IMR-90 (cell line): ENCODE measurements around the gene ERGIC2. TPM values are rescaled to one million over a fixed set of nuclear protein-coding genes. Genes with fewer than 3 reads are reported as not detected.

ENCODE experiments used
- ATAC-seq: fragments of 200-7000 bp; cut with Tn5 transposase; 2 replicates; pipeline ENCODE4 v1.9.1; 2020; ENCODE audit warnings: low read depth, mild to moderate bottlenecking, moderate library complexity
- BruUV-seq: library from RNA; stranded (reverse); fragments of 400-500 nt; replicated peaks from 2 replicates; lab custom pipeline; 2021; lab: Mats Ljungman, UMichigan
- CTCF ChIA-PET: fragments of 300-600 bp; formaldehyde crosslinking; extraction: SDS; loops from one replicate; lab custom pipeline; 2021; ENCODE audit warnings: antibody characterized with exemption; lab: Yijun Ruan, JAX
- POLR2A ChIA-PET: fragments of 300-600 bp; sonication (Branson Sonifier 250); formaldehyde crosslinking; loops from one replicate; lab custom pipeline; 2022; ENCODE audit warnings: antibody characterized with exemption; ENCODE audit not compliant: unreplicated experiment; lab: Charles Lee
- DNase-seq: peaks from one replicate; pipeline ENCODE4 v3.0.0; 2013
- H2AFZ ChIP-seq: replicated peaks from 2 replicates; pipeline ENCODE3; 2013; ENCODE audit warnings: low read length, mild to moderate bottlenecking; ENCODE audit not compliant: poor library complexity
- H2AK5ac ChIP-seq: 2 replicates; pipeline ENCODE4 v1.6.1; 2013; ENCODE audit warnings: low read depth, low read length, inconsistent platforms
- H2AK9ac ChIP-seq: replicated peaks from 2 replicates; pipeline ENCODE3; 2013; ENCODE audit warnings: mild to moderate bottlenecking, low read depth, low read length, moderate library complexity; ENCODE audit not compliant: poor library complexity
- H2BK120ac ChIP-seq: 2 replicates; pipeline ENCODE4 v1.6.1; 2013; ENCODE audit warnings: low read depth, low read length, inconsistent platforms
- H2BK15ac ChIP-seq: 3 replicates; pipeline ENCODE4 v1.6.1; 2013; ENCODE audit warnings: low read depth, low read length, inconsistent platforms
- H2BK20ac ChIP-seq: 2 replicates; pipeline ENCODE4 v1.6.1; 2013; ENCODE audit warnings: low read depth, mild to moderate bottlenecking, inconsistent platforms, low read length, moderate library complexity
- H2BK5ac ChIP-seq: 2 replicates; pipeline ENCODE4 v1.6.1; 2013; ENCODE audit warnings: mild to moderate bottlenecking, low read depth, low read length, inconsistent platforms; ENCODE audit not compliant: poor library complexity, severe bottlenecking
- H3K14ac ChIP-seq: replicated peaks from 2 replicates; pipeline ENCODE4 v1.6.1; 2013; ENCODE audit warnings: low read depth, low read length, inconsistent platforms
- H3K18ac ChIP-seq: 2 replicates; pipeline ENCODE4 v1.6.1; 2013; ENCODE audit warnings: low read depth, low read length, control low read depth
- H3K23ac ChIP-seq: 2 replicates; pipeline ENCODE4 v1.6.1; 2013; ENCODE audit warnings: low read depth, low read length, inconsistent platforms
- H3K27ac ChIP-seq: 2 replicates; pipeline ENCODE4 v1.5.1; 2013; ENCODE audit warnings: mild to moderate bottlenecking, control low read depth, low read length; ENCODE audit not compliant: insufficient read depth
- H3K27me3 ChIP-seq: 2 replicates; pipeline ENCODE4 v1.6.1; 2013; ENCODE audit warnings: low read length; ENCODE audit not compliant: control insufficient read depth, insufficient read depth
- H3K36me3 ChIP-seq: 2 replicates; pipeline ENCODE4 v1.6.1; 2013; ENCODE audit warnings: low read length, mixed read lengths; ENCODE audit not compliant: control insufficient read depth, insufficient read depth
- H3K4ac ChIP-seq: 2 replicates; pipeline ENCODE4 v1.6.1; 2013; ENCODE audit warnings: low read depth, low read length, inconsistent platforms
- H3K4me1 ChIP-seq: 2 replicates; pipeline ENCODE4 v1.6.1; 2013; ENCODE audit warnings: low read length, mixed read lengths; ENCODE audit not compliant: control insufficient read depth, insufficient read depth
- H3K4me2 ChIP-seq: 2 replicates; pipeline ENCODE4 v1.6.1; 2013; ENCODE audit warnings: low read depth, mild to moderate bottlenecking, control low read depth, low read length, moderate library complexity
- H3K4me3 ChIP-seq: 2 replicates; pipeline ENCODE4 v1.5.1; 2013; ENCODE audit warnings: low read depth, mild to moderate bottlenecking, control low read depth, low read length, moderate library complexity; ENCODE audit not compliant: insufficient read depth
- H3K56ac ChIP-seq: 2 replicates; pipeline ENCODE4 v1.6.1; 2013; ENCODE audit warnings: low read length, inconsistent platforms; ENCODE audit not compliant: insufficient read depth; ENCODE audit errors: extremely low read depth
- H3K79me1 ChIP-seq, 2 experiments: 2 replicates each; pipeline ENCODE4 v1.6.1; 2013; ENCODE audit warnings: low read length in 2 of 2, inconsistent platforms in 1 of 2, low read depth in 1 of 2
- H3K9ac ChIP-seq: 2 replicates; pipeline ENCODE4 v1.6.1; 2013; ENCODE audit warnings: low read depth, low read length, control low read depth
- H3K9me1 ChIP-seq: 2 replicates; pipeline ENCODE4 v1.6.1; 2013; ENCODE audit warnings: low read length, inconsistent platforms; ENCODE audit not compliant: insufficient read depth
- H3K9me3 ChIP-seq: 2 replicates; pipeline ENCODE4 v1.6.1; 2013; ENCODE audit warnings: low read length; ENCODE audit not compliant: control insufficient read depth, insufficient read depth
- H4K20me1 ChIP-seq: 2 replicates; pipeline ENCODE4 v1.6.1; 2013; ENCODE audit warnings: low read length, inconsistent platforms; ENCODE audit not compliant: insufficient read depth
- H4K5ac ChIP-seq: 2 replicates; pipeline ENCODE4 v1.6.1; 2013; ENCODE audit warnings: mild to moderate bottlenecking, low read depth, low read length, control low read depth
- H4K8ac ChIP-seq, 2 experiments: 2 replicates each; pipeline ENCODE4 v1.6.1; 2013; ENCODE audit warnings: low read depth in 2 of 2, low read length in 2 of 2, control low read depth in 1 of 2, inconsistent platforms in 1 of 2
- H4K91ac ChIP-seq: 2 replicates; pipeline ENCODE4 v1.6.1; 2013; ENCODE audit warnings: low read depth, low read length, inconsistent platforms; ENCODE audit not compliant: insufficient read depth
- BHLHE40 ChIP-seq: fragments of 150-350 bp; IDR thresholded peaks from 2 replicates; pipeline ENCODE4 v1.6.1; 2016; ENCODE audit warnings: mild to moderate bottlenecking, low read depth, low read length
- CEBPB ChIP-seq: IDR thresholded peaks from 2 replicates; pipeline ENCODE4 v1.6.1; 2012; ENCODE audit warnings: low read depth, low read length, improper control_type of control experiment
- CHD1 ChIP-seq: IDR thresholded peaks from 2 replicates; pipeline ENCODE4 v1.6.1; 2012; ENCODE audit warnings: low read depth, low read length, improper control_type of control experiment
- FOS ChIP-seq: fragments of 150-350 bp; IDR thresholded peaks from 2 replicates; pipeline ENCODE4 v1.6.1; 2016; ENCODE audit warnings: low read depth, low read length
- MAFK ChIP-seq: IDR thresholded peaks from 2 replicates; pipeline ENCODE4 v1.6.1; 2012; ENCODE audit warnings: low read depth, low read length, improper control_type of control experiment
- MAZ ChIP-seq: IDR thresholded peaks from 2 replicates; pipeline ENCODE4 v1.6.1; 2012; ENCODE audit warnings: low read depth, mild to moderate bottlenecking, low read length, improper control_type of control experiment, moderate library complexity, borderline replicate concordance
- MXI1 ChIP-seq: IDR thresholded peaks from 2 replicates; pipeline ENCODE4 v1.6.1; 2012; ENCODE audit warnings: low read depth, mild to moderate bottlenecking, low read length, moderate library complexity, borderline replicate concordance
- NFE2L2 ChIP-seq: fragments of 150-350 bp; IDR thresholded peaks from 2 replicates; pipeline ENCODE4 v1.6.1; 2016; ENCODE audit warnings: low read depth, mild to moderate bottlenecking, low read length
- POLR2A ChIP-seq: IDR thresholded peaks from 2 replicates; pipeline ENCODE4 v1.6.1; 2012; ENCODE audit warnings: mild to moderate bottlenecking, low read depth, low read length
- RAD21 ChIP-seq: IDR thresholded peaks from 2 replicates; pipeline ENCODE4 v1.6.1; 2012; ENCODE audit warnings: low read length, improper control_type of control experiment
- RCOR1 ChIP-seq: IDR thresholded peaks from 2 replicates; pipeline ENCODE4 v1.6.1; 2012; ENCODE audit warnings: mild to moderate bottlenecking, low read length, improper control_type of control experiment; ENCODE audit not compliant: insufficient replicate concordance
- RFX5 ChIP-seq: IDR thresholded peaks from 2 replicates; pipeline ENCODE4 v1.8.0; 2012; ENCODE audit warnings: low read depth, mild to moderate bottlenecking, low read length, moderate library complexity
- SMC3 ChIP-seq: fragments of 150-350 bp; IDR thresholded peaks from 2 replicates; pipeline ENCODE4 v1.6.1; 2016; ENCODE audit warnings: low read depth, mild to moderate bottlenecking, antibody characterized with exemption, low read length, moderate library complexity
- dilution Hi-C: fragments of 300-500 bp; cut with HindIII; formaldehyde crosslinking; loops from one replicate; pipeline ENCODE4 v1.14.3; 2018; ENCODE audit warnings: low sequenced_read_pairs; ENCODE audit not compliant: unreplicated experiment
- in situ Hi-C: fragments of 300-500 bp; cut with MboI; formaldehyde crosslinking; loops from 3 replicates; pipeline ENCODE4 v1.14.3; 2019; ENCODE audit warnings: low sequenced_read_pairs, inconsistent platforms, mixed read lengths
- intact Hi-C: fragments of 100-400 bp; cut with micrococcal nuclease; formaldehyde crosslinking; loops from 2 replicates; pipeline ENCODE4 v1.10.0; 2022
- polyA plus RNA-seq, 3 experiments: library from polyadenylated mRNA; depleted of rRNA; stranded (reverse); fragments of >200 nt; gene quantifications; 2 replicates each; pipeline ENCODE4 v1.2.3, GENCODE V29; 2012; ENCODE audit warnings: low replicate concordance in 1 of 3
- total RNA-seq: library from RNA; depleted of rRNA; stranded (reverse); fragments of >200 nt; gene quantifications from 2 replicates; pipeline ENCODE4 v1.2.3, GENCODE V29; 2012
- TF ChIP-seq, protein P1 (sequence below): fragments of 150-350 bp; IDR thresholded peaks from 2 replicates; pipeline ENCODE4 v1.6.1; 2017; ENCODE audit warnings: mild to moderate bottlenecking, antibody characterized with exemption, low read length, low read depth
- TF ChIP-seq, protein P2 (sequence below): conservative IDR thresholded peaks from 2 replicates; pipeline ENCODE4 v1.5.1; 2012; ENCODE audit warnings: mild to moderate bottlenecking, low read depth, low read length, improper control_type of control experiment
- TF ChIP-seq, protein P3 (sequence below): fragments of 150-350 bp; IDR thresholded peaks from 2 replicates; pipeline ENCODE4 v1.6.1; 2016; ENCODE audit warnings: low read depth, mild to moderate bottlenecking, low read length, moderate library complexity, borderline replicate concordance

Gene ERGIC2
- total and polyA plus RNA-seq, 2 of the 4 experiments (the other 2 are of a cell fraction): 41.0 to 45.3 TPM

DNA sequence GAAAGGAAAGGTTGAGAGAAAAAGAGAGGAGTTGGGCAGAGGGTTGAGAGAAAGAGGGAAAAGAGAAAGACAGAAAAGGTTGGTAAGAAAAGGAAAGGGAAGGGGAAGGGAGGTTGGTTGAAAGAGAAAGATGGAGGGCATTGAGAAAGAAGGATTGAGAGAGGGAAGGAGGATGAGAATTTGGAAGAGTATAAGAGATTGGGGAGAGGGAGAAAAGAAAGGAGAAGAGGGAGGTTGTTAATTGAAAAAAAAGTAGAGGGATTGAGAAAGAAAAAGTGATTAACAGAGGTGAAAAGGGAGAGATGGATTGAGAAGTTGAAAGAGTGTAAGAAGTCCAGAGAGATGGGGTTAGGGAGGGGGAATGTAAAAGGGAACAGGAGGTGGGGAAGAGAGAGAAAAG lies 21.5 kb upstream of the ERGIC2 start:
- H4K5ac ChIP-seq: no peak overlapping the region
- no peaks in the 10 kb centered on the region for H3K79me1 ChIP-seq
- H3K23ac ChIP-seq: no peak overlapping the region
- H4K8ac ChIP-seq: no peak overlapping the region
- H3K9ac ChIP-seq: no peak overlapping the region
- ChIA-PET POLR2A (no interaction called here), CTCF (interaction anchor here (1.0 kb wide), 1 partner anchor 14 kb away, joined by 3 read pairs; no protein-coding TSS in a partner anchor)
- H4K20me1 ChIP-seq: no peaks in the 10 kb centered on the region
- no peak for TF ChIP-seq MAFK
- no peak for TF ChIP-seq BHLHE40
- TF ChIP-seq, protein P1, sequence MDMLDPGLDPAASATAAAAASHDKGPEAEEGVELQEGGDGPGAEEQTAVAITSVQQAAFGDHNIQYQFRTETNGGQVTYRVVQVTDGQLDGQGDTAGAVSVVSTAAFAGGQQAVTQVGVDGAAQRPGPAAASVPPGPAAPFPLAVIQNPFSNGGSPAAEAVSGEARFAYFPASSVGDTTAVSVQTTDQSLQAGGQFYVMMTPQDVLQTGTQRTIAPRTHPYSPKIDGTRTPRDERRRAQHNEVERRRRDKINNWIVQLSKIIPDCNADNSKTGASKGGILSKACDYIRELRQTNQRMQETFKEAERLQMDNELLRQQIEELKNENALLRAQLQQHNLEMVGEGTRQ: no peak
- TF ChIP-seq RFX5: no peak
- no peak for TF ChIP-seq MXI1
- TF ChIP-seq NFE2L2: no peak
- no peak for TF ChIP-seq SMC3
- no peak for TF ChIP-seq RAD21
- no peak for TF ChIP-seq POLR2A
- TF ChIP-seq MAZ: no peak
- no peak for TF ChIP-seq RCOR1
- no peak for TF ChIP-seq CEBPB
- TF ChIP-seq FOS: no peak
- no peak for TF ChIP-seq CHD1
- TF ChIP-seq, protein P2, sequence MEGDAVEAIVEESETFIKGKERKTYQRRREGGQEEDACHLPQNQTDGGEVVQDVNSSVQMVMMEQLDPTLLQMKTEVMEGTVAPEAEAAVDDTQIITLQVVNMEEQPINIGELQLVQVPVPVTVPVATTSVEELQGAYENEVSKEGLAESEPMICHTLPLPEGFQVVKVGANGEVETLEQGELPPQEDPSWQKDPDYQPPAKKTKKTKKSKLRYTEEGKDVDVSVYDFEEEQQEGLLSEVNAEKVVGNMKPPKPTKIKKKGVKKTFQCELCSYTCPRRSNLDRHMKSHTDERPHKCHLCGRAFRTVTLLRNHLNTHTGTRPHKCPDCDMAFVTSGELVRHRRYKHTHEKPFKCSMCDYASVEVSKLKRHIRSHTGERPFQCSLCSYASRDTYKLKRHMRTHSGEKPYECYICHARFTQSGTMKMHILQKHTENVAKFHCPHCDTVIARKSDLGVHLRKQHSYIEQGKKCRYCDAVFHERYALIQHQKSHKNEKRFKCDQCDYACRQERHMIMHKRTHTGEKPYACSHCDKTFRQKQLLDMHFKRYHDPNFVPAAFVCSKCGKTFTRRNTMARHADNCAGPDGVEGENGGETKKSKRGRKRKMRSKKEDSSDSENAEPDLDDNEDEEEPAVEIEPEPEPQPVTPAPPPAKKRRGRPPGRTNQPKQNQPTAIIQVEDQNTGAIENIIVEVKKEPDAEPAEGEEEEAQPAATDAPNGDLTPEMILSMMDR: no peak
- TF ChIP-seq, protein P3, sequence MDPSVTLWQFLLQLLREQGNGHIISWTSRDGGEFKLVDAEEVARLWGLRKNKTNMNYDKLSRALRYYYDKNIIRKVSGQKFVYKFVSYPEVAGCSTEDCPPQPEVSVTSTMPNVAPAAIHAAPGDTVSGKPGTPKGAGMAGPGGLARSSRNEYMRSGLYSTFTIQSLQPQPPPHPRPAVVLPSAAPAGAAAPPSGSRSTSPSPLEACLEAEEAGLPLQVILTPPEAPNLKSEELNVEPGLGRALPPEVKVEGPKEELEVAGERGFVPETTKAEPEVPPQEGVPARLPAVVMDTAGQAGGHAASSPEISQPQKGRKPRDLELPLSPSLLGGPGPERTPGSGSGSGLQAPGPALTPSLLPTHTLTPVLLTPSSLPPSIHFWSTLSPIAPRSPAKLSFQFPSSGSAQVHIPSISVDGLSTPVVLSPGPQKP: no peak
- H3K18ac ChIP-seq: no peak overlapping the region
- no peak overlapping the region for H3K14ac ChIP-seq
- dilution Hi-C loops: no loop called here
- H2AK9ac ChIP-seq: no peak overlapping the region
- no peak overlapping the region for H2BK5ac ChIP-seq
- no peak overlapping the region for H2AFZ ChIP-seq
- no TSS peak for BruUV-seq
- no peaks in the 10 kb centered on the region for H3K27me3 ChIP-seq
- in situ Hi-C loops: no loop called here
- no peak overlapping the region for H3K4me2 ChIP-seq
- H4K91ac ChIP-seq: no peak overlapping the region
- H3K36me3 ChIP-seq: no peaks in the 10 kb centered on the region
- H3K4me3 ChIP-seq: no peak overlapping the region
- H3K9me3 ChIP-seq: no peaks in the 10 kb centered on the region
- H2BK20ac ChIP-seq: no peak overlapping the region
- no peak overlapping the region for H3K4ac ChIP-seq
- intact Hi-C loops: no loop called here
- H2BK120ac ChIP-seq: no peak overlapping the region
- DNase-seq (no peak), ATAC-seq (no peak)
- no peak overlapping the region for H3K27ac ChIP-seq
- H3K9me1 ChIP-seq: no peaks in the 10 kb centered on the region
- no peak overlapping the region for H3K56ac ChIP-seq
- H3K4me1 ChIP-seq: no peaks in the 10 kb centered on the region
- H2AK5ac ChIP-seq: no peak overlapping the region
- no peak overlapping the region for H2BK15ac ChIP-seq
